Measurements from ENCODE around the gene TAPBP.
"Not testable (repeated sequence)": the region's sequence is repeated elsewhere in the genome, so short reads cannot be mapped to it uniquely, and the experiment has no call there.

The TAPBP gene

GRCh38 chr6:33313709-33314514 is at the start of gene TAPBP:
Gene TAPBP, minus strand, starts transcription at chr6:33314078. Its CDS starts 37 bp downstream, at chr6:33314041.
- FAIRE-seq: no peak

GRCh38 chr6:33363486-33363885 is 49.6 kb upstream of the TAPBP start:
- not testable (repeated sequence) for FAIRE-seq

GRCh38 chr6:33359331-33359730 is 45.5 kb upstream of the TAPBP start:
- no peak for FAIRE-seq

GRCh38 chr6:33357160-33357871 is 43.4 kb upstream of the TAPBP start:
- not testable (repeated sequence) for FAIRE-seq

GRCh38 chr6:33356295-33356694 is 42.4 kb upstream of the TAPBP start:
- no peak for FAIRE-seq

- FAIRE-seq: not testable (repeated sequence)
Measured at GRCh38 chr6:33355860-33356259, 42.0 kb upstream of the TAPBP start.

- no peak for FAIRE-seq
Measured at GRCh38 chr6:33347816-33348215, 33.9 kb upstream of the TAPBP start.

- not testable (repeated sequence) for FAIRE-seq
Measured at GRCh38 chr6:33346972-33347371, 33.1 kb upstream of the TAPBP start.

GRCh38 chr6:33344701-33345697 is 31.1 kb upstream of the TAPBP start:
- no peak for FAIRE-seq

GRCh38 chr6:33343953-33344611 is 30.2 kb upstream of the TAPBP start:
- no peak for FAIRE-seq

GRCh38 chr6:33343606-33343952 is 29.7 kb upstream of the TAPBP start:
- not testable (repeated sequence) for FAIRE-seq

- no peak for FAIRE-seq
Measured at GRCh38 chr6:33339193-33339592, 25.3 kb upstream of the TAPBP start.

- no peak for FAIRE-seq
Measured at GRCh38 chr6:33336495-33336894, 22.6 kb upstream of the TAPBP start.

GRCh38 chr6:33335916-33336315 is 22.0 kb upstream of the TAPBP start:
- FAIRE-seq: no peak

GRCh38 chr6:33333666-33334065 is 19.8 kb upstream of the TAPBP start:
- no peak for FAIRE-seq

GRCh38 chr6:33330736-33331135 is 16.9 kb upstream of the TAPBP start:
- FAIRE-seq: no peak

GRCh38 chr6:33329058-33329457 is 15.2 kb upstream of the TAPBP start:
- FAIRE-seq: no peak

- FAIRE-seq: no peak
Measured at GRCh38 chr6:33324125-33324524, 10.2 kb upstream of the TAPBP start.

GRCh38 chr6:33323623-33323948 is 9.7 kb upstream of the TAPBP start:
- no peak for FAIRE-seq

- no peak for FAIRE-seq
Measured at GRCh38 chr6:33321227-33321626, 7.3 kb upstream of the TAPBP start.

GRCh38 chr6:33320315-33321181 is 6.7 kb upstream of the TAPBP start:
- FAIRE-seq: no peak

- FAIRE-seq: no peak
Measured at GRCh38 chr6:33319939-33320314, 6.0 kb upstream of the TAPBP start.
